HG03039 (cell line): ENCODE data around the gene TSSK6.
"Not testable (repeated sequence)": the region's sequence is repeated elsewhere in the genome, so short reads cannot be mapped to it uniquely, and the experiment has no call there.

Source experiments
- ATAC-seq: cut with Tn5 transposase; IDR thresholded peaks from one replicate; pipeline ENCODE4 v1.9.1; 2021; ENCODE audit warnings: mild to moderate bottlenecking, moderate library complexity; ENCODE audit not compliant: unreplicated experiment

The TSSK6 gene

GRCh38 chr19:19488875-19489690 is 26.3 kb downstream of the TSSK6 start:
- peak; percentile 60 for ATAC-seq

- ATAC-seq: no peak
These were observed 27.1 kb downstream of the TSSK6 start for GRCh38 chr19:19487950-19488874.

- no peak for ATAC-seq
These were observed 28.0 kb downstream of the TSSK6 start for GRCh38 chr19:19487077-19487949.

GRCh38 chr19:19486343-19487076 is 28.8 kb downstream of the TSSK6 start:
- ATAC-seq: no peak

- no peak for ATAC-seq
These were observed 29.4 kb downstream of the TSSK6 start for GRCh38 chr19:19485998-19486290.

GRCh38 chr19:19485161-19485997 is 30.0 kb downstream of the TSSK6 start:
- ATAC-seq: no peak

- no peak for ATAC-seq
These were observed 32.3 kb downstream of the TSSK6 start for GRCh38 chr19:19482809-19483596.

GRCh38 chr19:19480688-19481087 is 34.7 kb downstream of the TSSK6 start:
- peak; percentile 53 for ATAC-seq

GRCh38 chr19:19477705-19478383 is 37.5 kb downstream of the TSSK6 start:
- no peak for ATAC-seq

- ATAC-seq: no peak
These were observed 39.2 kb downstream of the TSSK6 start for GRCh38 chr19:19475849-19476828.

GRCh38 chr19:19475015-19475765 is 40.2 kb downstream of the TSSK6 start:
- ATAC-seq: no peak

- not testable (repeated sequence) for ATAC-seq
These were observed 43.2 kb downstream of the TSSK6 start for GRCh38 chr19:19472106-19472505.

- ATAC-seq: no peak
These were observed 43.7 kb downstream of the TSSK6 start for GRCh38 chr19:19471682-19472081.

GRCh38 chr19:19470579-19470978 is 44.8 kb downstream of the TSSK6 start:
- ATAC-seq: no peak

GRCh38 chr19:19468424-19469050 is 46.8 kb downstream of the TSSK6 start:
- ATAC-seq: no peak

- ATAC-seq: no peak
These were observed 49.1 kb downstream of the TSSK6 start for GRCh38 chr19:19466201-19466600.
